Activated CD8-positive, alpha-beta memory T cell treated with anti-CD3 and anti-CD28 coated beads, Interleukin-2, amount 50 U/mL, for 48 hours (primary cell): Measurements from ENCODE around the gene SLC9A9.
"Not testable (repeated sequence)": the region's sequence is repeated elsewhere in the genome, so short reads cannot be mapped to it uniquely, and the experiment has no call there.

Experiments used
- DNase-seq: peaks from one replicate; pipeline ENCODE4 v3.0.0-alpha.2; 2020

Gene SLC9A9

DNA sequence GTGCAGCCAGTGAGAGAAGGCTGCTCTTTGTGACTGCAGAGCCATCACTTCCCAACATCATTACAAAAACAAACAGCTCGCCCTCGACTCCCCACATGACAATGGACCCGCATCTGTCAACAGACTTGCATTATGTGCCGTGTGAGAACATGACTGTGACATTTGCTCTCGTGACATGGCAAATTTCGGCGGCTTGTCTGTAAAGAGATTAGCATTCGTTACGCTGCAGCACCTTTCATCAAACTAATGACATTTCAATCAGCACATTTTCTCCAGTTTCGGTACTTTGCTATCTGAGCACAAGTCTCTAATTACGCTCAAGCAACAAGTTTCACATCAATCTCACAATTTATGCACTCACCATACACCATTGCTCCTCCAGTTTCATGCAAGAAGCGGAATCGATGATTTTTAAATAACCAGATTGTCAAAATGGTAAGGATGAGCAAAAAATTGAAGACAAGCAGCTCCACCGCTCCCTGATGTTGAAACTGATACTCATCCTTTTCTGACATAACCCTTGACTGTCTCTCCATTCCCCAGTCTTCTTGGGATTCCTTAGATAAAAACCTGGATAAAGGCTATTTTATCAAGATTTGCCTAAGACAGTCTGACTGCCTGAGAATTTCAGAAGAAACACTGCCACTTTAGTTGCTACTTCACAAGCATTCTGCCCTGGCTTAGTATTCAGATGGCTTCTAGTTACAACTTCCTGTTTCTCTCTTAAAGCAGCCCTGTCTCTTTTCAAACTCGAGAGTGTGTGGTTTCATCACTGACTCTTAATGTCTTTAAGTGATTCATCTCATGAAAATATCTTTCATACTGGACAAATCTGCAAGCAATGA, at the start of gene SLC9A9:
SLC9A9 (minus strand) TSS at position 682 of the 845 bp plus-strand sequence; CDS start at position 536, 146 bp downstream.
- DNase-seq = no peak

- DNase-seq = no peak
Measured at GRCh38 chr3:143897576-143898295, 49.5 kb upstream of the SLC9A9 start.

GRCh38 chr3:143896486-143896885, 48.2 kb upstream of the SLC9A9 start:
- DNase-seq = no peak

DNA sequence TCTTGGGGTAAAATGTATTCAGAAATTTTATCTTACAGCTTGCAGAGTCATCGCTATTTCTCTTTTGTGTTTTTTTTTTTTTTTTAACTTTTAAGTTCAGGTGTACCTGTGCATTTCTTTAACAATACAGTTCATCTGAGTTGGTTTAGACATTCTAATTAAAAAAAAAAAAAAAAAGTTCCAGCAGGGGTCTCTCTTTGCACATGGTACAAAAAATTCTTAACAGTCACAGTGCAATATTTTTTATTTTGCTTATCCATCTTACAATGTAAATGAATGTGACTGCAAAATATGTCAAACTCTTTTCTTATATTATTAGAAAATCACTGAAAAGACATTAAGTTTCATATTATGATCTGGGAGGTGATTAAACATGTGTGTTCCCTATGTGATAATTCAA, 47.5 kb upstream of the SLC9A9 start:
- DNase-seq = no peak

DNA sequence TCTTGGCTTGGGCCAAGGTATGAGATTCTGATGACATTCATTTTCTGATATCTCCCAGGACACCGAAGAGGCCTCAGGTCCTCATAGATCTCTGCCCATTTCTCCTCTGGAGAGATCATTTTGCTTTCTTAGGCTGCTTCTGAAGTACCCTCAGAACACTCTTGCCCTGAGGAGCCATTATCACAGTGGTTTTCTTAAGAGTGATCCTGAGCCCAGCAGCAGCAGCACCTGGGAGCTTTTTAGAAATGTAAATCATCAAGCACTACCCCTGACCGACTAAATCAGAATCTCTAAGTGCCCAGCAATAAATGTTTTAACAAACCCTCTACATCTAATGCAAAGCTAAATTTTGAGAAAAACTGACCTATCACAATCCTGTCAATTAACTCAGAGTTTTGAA, 40.6 kb upstream of the SLC9A9 start:
- DNase-seq = no peak

DNA sequence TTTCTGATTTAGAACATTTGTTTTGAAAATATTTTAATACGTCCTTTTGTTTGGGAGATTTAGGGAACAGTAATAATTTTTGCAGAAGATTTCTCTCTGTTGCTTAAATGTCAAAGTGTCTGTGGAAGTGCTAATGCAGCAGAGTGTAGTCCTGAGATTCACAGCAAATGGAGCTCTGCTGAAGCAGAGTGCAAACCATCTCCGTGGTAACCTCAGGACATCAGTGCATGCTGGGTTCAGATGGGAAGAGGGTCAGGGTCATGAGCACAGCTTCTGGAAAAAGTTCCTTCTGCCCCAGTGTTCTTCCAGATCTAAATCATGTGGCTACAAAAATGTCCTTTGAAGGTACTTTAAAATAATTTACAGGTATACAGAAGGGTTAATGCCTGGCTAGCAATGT, 39.9 kb upstream of the SLC9A9 start:
- no peak for DNase-seq

DNA sequence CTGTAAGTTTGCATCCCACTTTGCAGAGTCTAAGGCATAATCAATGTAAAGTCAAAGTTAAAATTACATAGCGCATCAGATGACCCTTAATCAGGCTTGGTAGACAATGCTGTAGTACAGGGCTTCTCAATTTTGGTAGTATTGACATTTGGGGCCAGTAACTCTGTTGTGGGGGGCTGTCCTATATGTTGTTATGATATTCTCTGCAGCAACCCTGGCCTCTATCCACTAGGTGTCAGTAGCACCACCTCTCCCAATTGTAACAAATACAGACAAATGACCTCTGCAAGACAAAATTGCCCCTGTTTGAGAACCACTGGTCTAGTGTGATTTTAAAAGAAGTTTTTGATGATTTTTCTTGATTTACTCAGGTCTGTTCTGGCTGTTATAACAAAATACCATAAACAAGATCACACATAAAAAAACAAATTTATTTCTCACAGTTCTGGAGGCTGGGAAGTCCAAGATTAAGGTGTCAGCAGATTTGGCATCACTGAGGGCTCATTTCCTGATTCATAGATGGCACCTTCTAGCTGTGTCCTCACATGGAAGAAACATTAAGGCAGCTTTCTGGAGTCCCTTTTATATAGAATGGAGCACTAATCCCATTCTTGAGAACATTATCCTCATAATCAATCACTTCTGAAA, 37.6 kb upstream of the SLC9A9 start:
- no peak for DNase-seq

DNA sequence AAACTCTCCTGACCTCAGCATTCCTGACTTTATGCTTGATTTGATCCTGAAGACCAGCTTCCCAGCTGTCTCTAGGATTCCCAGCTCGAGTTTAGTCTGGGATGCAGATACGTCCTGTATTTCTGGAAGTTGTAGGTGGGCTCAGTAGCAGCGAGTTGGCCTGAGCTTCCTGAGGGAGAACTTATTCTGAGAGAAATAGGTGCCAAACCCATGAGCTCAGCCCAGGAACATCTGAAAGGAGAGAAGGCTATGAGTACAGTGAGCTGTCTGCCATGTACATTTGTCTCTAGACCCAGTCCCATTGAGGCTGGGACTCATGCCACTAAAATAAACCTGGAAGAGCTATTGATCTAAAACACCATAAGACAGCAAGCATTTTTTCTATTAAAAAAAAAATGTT, 36.6 kb upstream of the SLC9A9 start:
- no peak for DNase-seq

DNA sequence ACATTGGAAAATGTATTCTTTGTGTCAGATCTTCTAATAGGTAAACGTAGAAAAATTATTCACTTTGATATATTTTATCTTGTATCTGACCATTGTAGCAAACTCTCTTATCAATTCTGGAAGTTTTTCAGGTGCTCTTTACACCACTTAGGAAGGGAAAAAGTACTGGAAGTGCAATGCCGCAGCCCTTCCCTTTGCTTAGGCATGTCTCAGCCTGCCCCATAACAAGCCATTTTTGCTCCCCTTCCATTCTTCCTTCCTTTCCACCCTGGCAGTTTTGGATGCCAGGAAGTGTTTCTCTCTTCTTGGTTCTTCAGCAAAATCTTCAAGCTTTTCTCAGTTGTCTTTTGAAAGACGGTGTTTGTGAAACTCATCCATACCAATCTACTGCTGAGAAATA, 34.9 kb upstream of the SLC9A9 start:
- no peak for DNase-seq

GRCh38 chr3:143881095-143881494, 32.8 kb upstream of the SLC9A9 start:
- no peak for DNase-seq

DNA sequence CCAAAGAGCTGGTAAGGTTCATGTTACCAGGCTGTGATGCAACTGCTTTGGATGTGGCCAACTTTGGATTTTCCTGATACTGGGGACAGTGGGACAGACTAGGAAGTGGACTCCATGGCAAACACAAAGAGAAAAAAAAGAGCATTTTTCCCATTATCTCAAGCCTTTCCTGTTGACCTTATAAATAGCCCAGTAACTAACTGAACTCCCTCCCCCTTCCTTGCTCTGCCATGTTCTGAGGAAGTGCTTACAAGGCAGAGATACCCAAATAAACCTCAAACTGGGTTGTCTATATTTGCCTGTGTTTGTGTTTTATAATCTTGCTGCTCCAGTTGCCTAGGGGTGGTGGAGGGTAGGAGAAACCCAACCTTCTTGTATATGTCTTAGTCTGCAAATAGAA, 27.3 kb upstream of the SLC9A9 start:
- DNase-seq = no peak

GRCh38 chr3:143873553-143873952, 25.3 kb upstream of the SLC9A9 start:
- not testable (repeated sequence) for DNase-seq

DNA sequence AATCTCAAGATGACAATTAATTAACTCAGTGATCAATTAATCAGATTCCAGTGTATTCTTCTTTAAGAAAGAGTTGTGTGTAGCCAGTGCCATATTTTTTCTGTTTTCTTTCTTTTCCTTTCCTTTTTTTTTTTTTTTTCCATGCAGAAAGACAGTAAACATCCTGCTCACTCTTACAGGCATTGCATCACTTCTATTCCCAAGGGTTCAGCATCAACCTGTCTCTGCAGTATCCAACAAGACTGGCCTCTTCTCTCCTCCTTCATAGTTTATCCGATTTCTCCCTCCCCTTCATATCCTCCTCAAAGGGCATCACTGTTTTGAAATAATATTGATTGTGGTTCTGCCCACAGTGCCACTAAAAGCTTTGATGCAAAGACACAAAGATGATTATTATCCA, 17.0 kb upstream of the SLC9A9 start:
- DNase-seq = no peak

- no peak for DNase-seq
Measured at GRCh38 chr3:143859465-143860203, 11.4 kb upstream of the SLC9A9 start.

DNA sequence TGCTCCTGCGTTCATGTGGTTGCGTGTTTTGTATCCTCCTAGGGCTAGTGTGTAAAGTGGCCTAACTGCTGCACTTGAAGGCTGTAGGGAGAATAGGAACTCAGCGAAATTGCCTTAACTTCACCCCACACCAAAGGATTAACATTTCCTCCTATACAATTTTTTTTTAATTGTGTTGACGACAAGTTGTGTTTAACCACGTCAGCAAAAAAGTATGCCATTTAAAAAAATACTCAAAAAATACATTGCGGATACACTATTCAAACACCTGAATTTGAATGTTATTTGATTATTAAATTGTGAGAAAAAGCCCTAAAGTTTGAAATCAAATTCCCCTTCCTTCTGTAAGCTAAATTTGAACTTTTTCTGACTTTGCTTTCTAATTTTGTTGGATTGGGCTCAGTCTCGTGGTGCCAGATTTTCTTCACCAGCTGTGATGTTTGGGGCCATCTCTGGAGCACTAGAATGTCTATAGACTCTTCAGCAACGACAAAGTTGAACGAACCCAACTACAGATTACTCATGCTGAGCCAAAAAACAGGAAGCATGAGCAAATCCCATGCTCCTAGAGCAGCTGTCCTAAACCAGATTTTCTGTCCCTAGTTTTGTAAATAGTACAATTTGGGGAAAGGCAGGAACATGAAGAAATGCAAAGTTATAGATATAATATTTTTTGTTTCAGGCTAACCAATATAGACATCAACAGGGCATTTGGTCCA, 8.1 kb upstream of the SLC9A9 start:
- no peak for DNase-seq

DNA sequence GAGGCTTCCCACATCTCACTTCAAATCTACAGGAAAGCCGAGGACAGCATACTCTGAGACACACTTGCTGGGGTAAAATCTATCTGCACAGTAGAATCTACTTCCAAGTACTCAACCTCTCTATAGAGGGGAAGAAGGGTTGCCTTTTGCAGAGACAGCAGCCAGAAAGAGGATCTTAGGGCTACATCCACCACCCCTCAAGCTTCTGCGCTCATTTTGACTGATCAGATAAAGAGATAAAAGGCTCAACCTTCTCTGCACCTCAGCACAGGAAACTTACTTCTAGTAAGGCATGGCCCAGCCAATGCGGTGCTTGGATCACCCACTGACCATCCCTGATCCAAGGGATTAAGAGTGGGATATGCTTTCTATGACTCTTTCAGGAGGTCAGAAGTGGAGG, 6.9 kb upstream of the SLC9A9 start:
- DNase-seq = no peak

DNA sequence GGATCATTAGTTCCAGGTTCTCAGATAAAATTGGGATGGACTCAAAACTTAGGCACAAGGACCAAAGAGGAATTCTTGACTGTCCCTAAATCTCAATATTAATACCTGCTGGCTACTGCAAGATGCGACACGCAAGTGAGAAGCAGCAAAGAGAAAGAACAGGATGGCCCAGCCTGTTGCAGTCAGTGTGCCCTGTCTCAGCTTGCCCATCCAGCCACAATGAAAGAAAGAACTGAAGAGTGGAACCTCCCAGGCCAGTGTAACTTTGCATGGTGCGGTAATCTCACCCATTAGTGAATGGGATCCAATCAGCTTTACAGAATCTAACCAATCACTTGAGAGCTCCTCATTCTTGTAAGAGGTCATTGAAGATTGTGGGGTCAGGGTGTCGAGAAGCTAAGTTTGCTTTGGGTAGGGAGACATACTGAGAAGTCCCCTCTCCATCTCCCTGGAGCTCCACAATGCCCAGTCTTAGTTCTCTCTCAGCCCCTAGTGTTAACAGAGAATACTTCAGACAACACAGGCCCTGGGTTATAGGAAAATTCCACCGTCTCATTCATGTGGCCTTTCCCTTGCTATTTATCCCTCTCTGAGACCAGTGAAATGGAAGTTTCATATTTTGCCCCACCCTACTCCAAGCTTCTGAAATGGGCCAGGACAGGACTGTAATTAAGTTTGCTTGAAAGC, 3.2 kb upstream of the SLC9A9 start:
- no peak for DNase-seq

DNA sequence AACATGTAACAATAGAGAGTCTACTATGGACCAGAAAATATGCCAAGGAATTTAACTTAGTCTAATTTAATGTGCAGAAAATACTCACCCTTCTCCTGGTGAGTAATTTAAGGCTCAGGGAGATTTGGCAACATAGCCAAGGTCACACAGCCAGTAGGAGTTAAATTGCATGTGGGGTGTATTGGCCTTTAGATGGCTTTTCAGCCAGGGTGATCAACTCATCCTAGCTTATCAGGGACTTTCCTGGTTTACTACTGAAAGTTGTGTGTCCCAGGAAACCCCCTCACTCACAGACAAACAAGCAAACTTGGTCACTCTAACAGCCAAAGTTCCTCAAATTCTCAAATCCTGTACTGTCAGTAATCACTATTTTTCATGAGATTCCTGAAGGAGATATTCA, 2.6 kb upstream of the SLC9A9 start:
- no peak for DNase-seq

DNA sequence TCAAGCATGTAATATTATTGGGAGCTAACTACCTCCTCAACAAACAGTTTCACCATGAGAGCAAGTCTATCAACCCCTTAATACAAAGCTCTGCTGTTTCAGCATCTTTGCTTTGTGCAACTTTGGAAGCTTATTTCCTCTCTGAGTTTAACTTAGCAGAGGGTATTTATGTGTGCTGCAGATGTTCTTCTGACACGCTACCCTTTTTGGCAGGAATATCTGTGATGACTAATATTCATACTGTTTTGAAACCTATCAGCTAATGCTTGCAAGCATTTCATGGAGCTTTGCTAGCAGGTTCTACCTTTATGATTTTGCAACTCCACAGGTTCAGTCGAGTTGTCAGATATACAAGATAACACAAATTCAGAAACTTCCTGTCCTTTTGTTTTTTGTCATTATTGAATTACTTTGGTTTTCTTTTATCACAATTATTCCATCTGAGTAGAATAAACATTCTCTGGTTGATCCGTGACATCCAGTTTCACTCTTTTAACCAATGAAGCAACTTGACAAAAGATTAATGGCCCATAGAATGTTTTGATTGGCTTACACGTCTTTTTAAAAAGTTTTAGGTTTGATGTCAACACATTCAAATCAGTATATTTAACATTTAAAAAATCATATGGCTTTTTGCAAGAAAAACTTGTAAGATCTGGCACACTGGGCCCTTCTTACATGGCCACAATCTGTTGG, 1.7 kb upstream of the SLC9A9 start:
- no peak for DNase-seq

GRCh38 chr3:143848704-143849103, 436 bp upstream of the SLC9A9 start:
- DNase-seq = no peak

DNA sequence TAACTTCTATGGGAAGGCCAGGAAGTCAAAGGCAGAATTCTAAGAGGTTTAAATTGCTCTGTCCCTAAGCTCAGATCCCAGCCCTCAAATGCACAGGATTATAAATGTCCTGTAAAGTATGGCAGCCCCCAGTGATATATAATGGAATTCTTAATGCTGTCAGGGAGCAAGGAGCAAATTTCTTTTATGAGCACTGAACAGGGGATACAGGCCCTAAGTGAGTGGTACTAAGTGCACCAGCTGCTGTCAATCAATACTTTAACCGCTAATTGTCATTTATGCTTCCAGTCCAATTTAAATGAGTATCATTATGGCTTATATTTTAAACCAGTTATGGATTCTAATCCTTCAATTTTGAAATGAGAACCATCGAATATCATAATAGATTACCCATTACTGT, 4.7 kb downstream of the SLC9A9 start:
- no peak for DNase-seq
